ENCODE measurements around the gene RDH5.

Gene RDH5

DNA sequence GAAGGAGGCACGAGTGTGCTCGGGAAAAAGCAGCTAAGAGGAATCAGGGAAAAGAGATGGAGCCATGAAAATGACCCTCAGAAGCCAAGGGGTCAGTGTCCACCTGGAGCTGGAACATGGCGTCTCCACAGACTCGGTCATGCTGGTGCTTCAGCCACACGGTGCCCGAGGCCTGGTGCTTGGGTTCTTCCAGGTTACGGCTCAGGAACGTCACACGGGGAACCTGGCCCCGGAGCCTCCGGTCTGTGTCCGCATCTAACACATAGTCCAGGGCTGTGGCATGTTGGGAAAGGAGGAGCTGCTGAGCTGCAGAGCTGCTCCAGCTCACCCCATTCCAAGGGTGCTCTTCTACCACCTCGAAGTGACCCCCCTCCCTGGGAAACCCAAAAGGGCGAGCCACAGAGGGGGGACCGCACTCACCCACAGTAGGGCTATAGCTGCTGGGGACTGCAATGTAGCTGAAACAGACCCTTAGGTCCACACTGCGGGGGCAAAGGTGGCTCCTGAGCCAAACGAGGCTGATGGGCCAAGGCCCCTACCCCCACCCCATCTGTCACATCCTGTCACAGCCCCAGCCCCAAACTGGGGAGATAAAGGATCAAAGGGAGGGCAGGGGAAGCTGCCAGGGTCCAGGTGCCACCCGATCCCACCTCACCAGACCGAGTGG lies 23.3 kb upstream of the RDH5 start:
- Histone ChIP-seq H3K4me1 (ENCODE audit: control insufficient read depth, insufficient read depth, low read length, poor library complexity, severe bottlenecking) (no peaks in the 10 kb centered on the region), H3K36me3 (ENCODE audit: control insufficient read depth, insufficient read depth, low read length) (peaks cover 7% of the 10 kb centered on the region), H3K27ac (ENCODE audit: low read depth, low read length, severe bottlenecking) (no peak overlapping the region), H3K4me3 (ENCODE audit: extremely low read depth, insufficient read depth, low read length, poor library complexity, severe bottlenecking) (no peak overlapping the region), H3K9me3 (ENCODE audit: control insufficient read depth, low read length) (no peaks in the 10 kb centered on the region)
- 95 to 96% methylated on average over 15 to 18 of the region's 19 CpGs for WGBS, 2 experiments (ENCODE audit: insufficient coverage in 2 of 2)

DNA sequence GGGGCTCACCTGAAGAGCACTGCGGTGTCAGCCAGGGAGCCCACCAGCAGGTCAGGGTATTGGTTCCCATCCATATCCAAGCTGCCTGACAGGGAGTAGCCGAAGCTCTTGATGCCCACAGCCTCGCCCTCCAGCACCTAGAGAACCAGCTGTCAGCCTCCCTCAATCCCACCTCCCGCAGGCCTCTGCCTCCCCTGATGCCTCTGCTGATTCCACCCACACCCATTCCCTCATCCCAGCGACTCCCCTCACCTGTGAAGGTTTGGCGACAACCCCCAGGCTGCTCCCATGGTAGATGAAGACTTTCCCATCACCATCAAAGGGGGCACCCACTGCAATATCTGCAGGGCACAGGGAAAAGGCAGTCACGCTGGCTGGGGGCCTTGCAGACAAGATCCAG lies 22.5 kb upstream of the RDH5 start:
- H3K4me1 ChIP-seq (ENCODE audit: control insufficient read depth, insufficient read depth, low read length, poor library complexity, severe bottlenecking): no peaks in the 10 kb centered on the region
- 93% methylated on average over 3 to 6 of the region's 7 CpGs for WGBS, 2 experiments (ENCODE audit: insufficient coverage in 2 of 2)

DNA sequence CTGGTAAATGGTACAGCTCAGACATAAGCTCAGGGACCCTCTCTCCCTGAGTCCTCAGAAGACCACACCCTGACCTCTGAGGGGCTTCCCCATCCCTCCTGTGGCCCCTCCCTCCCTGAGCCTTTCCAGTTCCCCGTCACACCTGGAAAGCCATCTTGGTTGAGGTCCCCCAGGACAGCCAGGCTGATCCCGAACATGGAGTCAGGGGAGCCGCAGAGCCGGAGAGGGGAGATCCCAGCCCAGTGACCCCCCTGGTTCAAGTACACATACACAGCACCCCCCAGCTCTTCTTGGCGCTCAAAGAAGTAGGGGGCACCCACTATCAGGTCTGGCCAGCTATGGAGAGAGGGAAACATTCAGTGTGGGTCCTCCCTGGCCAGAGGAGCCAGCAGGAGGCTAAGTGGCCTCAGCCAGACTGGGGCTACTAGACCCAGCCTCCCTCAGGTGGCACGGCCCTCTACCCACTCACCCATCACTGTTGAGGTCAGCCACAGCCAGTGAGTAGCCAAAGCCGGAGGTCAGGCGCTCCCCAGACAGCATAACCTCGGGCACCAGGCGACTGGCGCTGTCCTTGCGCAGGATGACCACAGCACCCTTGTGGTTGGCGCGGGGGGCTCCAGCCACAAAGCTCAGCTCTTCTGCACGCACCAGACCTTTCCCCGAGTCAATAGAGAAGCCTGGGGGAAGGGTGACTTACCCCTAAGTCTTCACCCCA lies 21.8 kb upstream of the RDH5 start:
- Histone ChIP-seq H3K9me3 (ENCODE audit: control insufficient read depth, low read length) (no peaks in the 10 kb centered on the region), H3K4me3 (ENCODE audit: extremely low read depth, insufficient read depth, low read length, poor library complexity, severe bottlenecking) (no peak overlapping the region), H3K27ac (ENCODE audit: low read depth, low read length, severe bottlenecking) (no peak overlapping the region), H3K36me3 (ENCODE audit: control insufficient read depth, insufficient read depth, low read length) (peaks cover 7% of the 10 kb centered on the region), H3K4me1 (ENCODE audit: control insufficient read depth, insufficient read depth, low read length, poor library complexity, severe bottlenecking) (no peaks in the 10 kb centered on the region)
- 95 to 96% methylated on average over 8 to 16 of the region's 16 CpGs for WGBS, 2 experiments (ENCODE audit: insufficient coverage in 2 of 2)

More for the DNA sequence above, 22.5 kb upstream of the RDH5 start:
- Histone ChIP-seq H3K36me3 (ENCODE audit: control insufficient read depth, insufficient read depth, low read length) (peaks cover 7% of the 10 kb centered on the region), H3K9me3 (ENCODE audit: control insufficient read depth, low read length) (no peaks in the 10 kb centered on the region), H3K4me3 (ENCODE audit: extremely low read depth, insufficient read depth, low read length, poor library complexity, severe bottlenecking) (no peak overlapping the region), H3K27ac (ENCODE audit: low read depth, low read length, severe bottlenecking) (no peak overlapping the region)

DNA sequence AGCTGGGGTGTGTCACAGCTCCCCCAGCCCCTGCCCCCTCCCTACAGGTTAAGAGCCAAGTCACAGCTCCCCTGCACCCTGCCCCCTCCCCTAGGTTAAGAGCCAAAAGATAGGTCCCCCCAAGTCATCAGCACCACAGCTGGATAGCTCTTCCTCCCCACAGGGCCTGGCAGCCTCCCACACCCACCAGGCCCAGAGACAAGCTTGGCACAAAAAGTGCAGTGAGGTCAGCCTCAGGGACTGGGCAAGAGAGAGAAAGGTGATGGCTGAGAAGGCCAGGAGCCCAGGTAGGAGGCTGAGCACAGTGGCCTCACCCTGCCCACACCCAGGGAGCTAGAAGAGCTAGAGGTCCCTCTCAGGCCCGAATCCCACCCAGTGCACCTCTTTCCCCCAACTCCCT lies 21.2 kb upstream of the RDH5 start:
- peaks cover 7% of the 10 kb centered on the region for H3K36me3 ChIP-seq (ENCODE audit: control insufficient read depth, insufficient read depth, low read length)

DNA sequence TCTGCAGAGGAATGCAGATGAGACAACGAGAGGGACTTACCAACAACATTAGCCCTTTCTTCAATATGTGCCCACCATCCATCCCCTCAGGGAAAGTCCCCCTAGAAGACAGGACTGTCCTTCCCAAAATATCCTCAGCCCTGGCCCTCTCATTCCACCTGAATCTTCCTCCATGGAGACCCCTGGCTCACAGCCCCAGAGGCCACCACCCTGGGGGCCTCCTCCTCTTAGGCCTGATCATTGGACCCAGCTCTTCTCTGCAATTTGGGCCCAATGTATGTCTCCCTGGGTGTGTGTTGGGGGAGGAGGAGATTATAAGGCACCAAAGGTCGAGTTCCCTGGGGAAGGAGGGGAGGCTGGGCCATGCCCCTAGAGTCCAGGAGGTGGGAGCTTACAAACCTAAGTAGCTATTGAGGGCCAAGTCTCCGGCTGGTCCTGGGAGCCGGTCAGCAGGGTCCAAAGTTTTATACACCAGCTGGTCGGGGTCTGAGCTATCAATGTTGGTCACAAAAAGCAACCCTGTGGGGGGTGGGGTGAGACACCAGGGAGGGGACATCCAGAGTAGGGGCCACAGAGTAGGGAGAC lies 20.6 kb upstream of the RDH5 start:
- no peaks in the 10 kb centered on the region for H3K4me1 ChIP-seq (ENCODE audit: control insufficient read depth, insufficient read depth, low read length, poor library complexity, severe bottlenecking)
- H3K9me3 ChIP-seq (ENCODE audit: control insufficient read depth, low read length): no peaks in the 10 kb centered on the region
- H3K27ac ChIP-seq (ENCODE audit: low read depth, low read length, severe bottlenecking): no peak overlapping the region
- H3K4me3 ChIP-seq (ENCODE audit: extremely low read depth, insufficient read depth, low read length, poor library complexity, severe bottlenecking): no peak overlapping the region
- WGBS, 2 experiments (ENCODE audit: insufficient coverage in 2 of 2): 87 to 89% methylated on average over 2 to 5 of the region's 5 CpGs
- peaks cover 3% of the 10 kb centered on the region for H3K36me3 ChIP-seq (ENCODE audit: control insufficient read depth, insufficient read depth, low read length)

More for the DNA sequence above, 21.2 kb upstream of the RDH5 start:
- no CpG with 5 or more reads among the region's 1 CpG for WGBS, 2 experiments (ENCODE audit: insufficient coverage in 2 of 2)
- H3K4me3 ChIP-seq (ENCODE audit: extremely low read depth, insufficient read depth, low read length, poor library complexity, severe bottlenecking): no peak overlapping the region
- no peaks in the 10 kb centered on the region for H3K4me1 ChIP-seq (ENCODE audit: control insufficient read depth, insufficient read depth, low read length, poor library complexity, severe bottlenecking)
- H3K27ac ChIP-seq (ENCODE audit: low read depth, low read length, severe bottlenecking): no peak overlapping the region
- H3K9me3 ChIP-seq (ENCODE audit: control insufficient read depth, low read length): no peaks in the 10 kb centered on the region

DNA sequence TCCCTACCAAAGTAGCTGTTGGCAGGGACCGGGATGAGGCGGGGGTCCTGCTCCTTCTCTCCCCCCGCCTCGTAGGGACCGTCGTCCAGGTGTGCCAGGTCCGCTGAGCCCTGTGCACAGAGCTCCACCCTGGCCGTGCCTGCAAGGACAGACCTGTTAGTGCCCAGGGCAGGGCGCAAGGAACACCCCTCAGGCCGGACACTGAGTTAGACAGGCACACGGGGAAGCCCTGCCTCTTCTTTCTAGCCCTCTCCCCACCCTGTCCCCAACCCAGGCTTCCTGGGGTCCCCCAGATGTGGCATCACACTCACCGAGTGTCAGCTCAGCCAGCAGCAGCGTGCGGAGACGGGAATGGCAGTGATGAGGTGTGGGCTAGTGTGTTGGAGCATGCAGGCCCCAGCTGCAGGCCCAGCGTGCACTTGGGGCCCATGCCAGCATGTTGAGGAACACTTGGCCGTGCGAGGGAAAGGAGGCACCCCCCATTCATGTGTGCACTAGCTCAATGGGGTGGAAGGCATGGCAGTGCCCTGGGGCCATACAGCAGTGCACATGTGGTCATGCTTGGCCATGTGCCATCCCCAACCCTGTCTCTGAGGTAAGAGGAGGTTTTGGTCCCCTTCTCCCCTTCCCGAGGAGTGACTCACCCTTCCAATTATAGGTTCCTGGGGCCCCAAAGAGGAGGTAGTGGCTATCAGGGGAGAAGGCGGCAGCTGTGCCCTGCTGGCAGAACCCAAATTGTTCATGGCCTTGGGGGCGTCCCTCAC lies 19.8 kb upstream of the RDH5 start:
- no peaks in the 10 kb centered on the region for H3K36me3 ChIP-seq (ENCODE audit: control insufficient read depth, insufficient read depth, low read length)
- H3K4me3 ChIP-seq (ENCODE audit: extremely low read depth, insufficient read depth, low read length, poor library complexity, severe bottlenecking): no peak overlapping the region
- H3K4me1 ChIP-seq (ENCODE audit: control insufficient read depth, insufficient read depth, low read length, poor library complexity, severe bottlenecking): no peaks in the 10 kb centered on the region
- no peaks in the 10 kb centered on the region for H3K9me3 ChIP-seq (ENCODE audit: control insufficient read depth, low read length)
- 89 to 93% methylated on average over 11 to 13 of the region's 21 CpGs for WGBS, 2 experiments (ENCODE audit: insufficient coverage in 2 of 2)
- H3K27ac ChIP-seq (ENCODE audit: low read depth, low read length, severe bottlenecking): no peak overlapping the region

DNA sequence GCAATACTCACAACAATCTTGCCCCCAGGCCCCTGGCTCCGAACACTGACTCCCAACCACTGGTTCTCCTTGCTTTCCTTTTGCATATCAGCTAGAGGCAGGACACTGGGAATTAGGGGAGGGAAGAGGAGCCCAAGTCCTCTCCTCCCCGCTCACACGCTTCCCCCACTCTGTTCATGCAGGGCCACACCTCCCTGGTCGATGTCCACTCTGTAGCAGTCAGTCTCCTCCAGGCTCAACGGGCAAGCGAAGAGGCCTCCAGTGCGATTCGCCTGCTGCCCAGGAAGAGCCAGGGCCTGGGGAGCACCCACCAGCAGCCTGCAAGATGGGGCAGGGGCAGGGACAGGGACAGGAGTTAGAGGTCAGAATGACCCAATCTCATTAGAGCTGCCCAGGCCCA lies 17.3 kb upstream of the RDH5 start:
- no peak overlapping the region for H3K4me3 ChIP-seq (ENCODE audit: extremely low read depth, insufficient read depth, low read length, poor library complexity, severe bottlenecking)
- 98 to 100% methylated on average over 4 to 6 of the region's 8 CpGs for WGBS, 2 experiments (ENCODE audit: insufficient coverage in 2 of 2)
- no peaks in the 10 kb centered on the region for H3K36me3 ChIP-seq (ENCODE audit: control insufficient read depth, insufficient read depth, low read length)
- H3K4me1 ChIP-seq (ENCODE audit: control insufficient read depth, insufficient read depth, low read length, poor library complexity, severe bottlenecking): peaks cover 6% of the 10 kb centered on the region
- H3K27ac ChIP-seq (ENCODE audit: low read depth, low read length, severe bottlenecking): no peak overlapping the region
- no peaks in the 10 kb centered on the region for H3K9me3 ChIP-seq (ENCODE audit: control insufficient read depth, low read length)

DNA sequence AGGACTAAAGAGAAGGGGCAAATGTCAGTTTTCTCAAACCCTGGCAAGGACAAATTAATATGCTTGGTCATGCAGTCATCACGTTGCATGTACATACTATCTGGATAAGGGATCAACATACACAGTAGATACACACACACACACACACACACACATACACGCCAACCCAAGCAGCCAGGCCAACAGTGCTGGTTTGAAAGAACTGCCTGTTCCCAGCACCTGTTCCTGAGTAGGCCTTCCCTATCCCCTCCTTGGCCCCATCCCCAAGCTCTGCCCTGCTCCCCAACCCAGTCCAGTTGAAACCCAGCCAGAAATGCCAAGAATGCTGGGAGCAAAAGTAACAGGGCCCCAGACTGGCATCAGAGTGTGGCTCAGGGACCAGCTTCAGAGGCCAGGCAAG lies 16.9 kb upstream of the RDH5 start:
- Histone ChIP-seq H3K27ac (ENCODE audit: low read depth, low read length, severe bottlenecking) (no peak overlapping the region), H3K36me3 (ENCODE audit: control insufficient read depth, insufficient read depth, low read length) (no peaks in the 10 kb centered on the region), H3K4me3 (ENCODE audit: extremely low read depth, insufficient read depth, low read length, poor library complexity, severe bottlenecking) (no peak overlapping the region), H3K4me1 (ENCODE audit: control insufficient read depth, insufficient read depth, low read length, poor library complexity, severe bottlenecking) (peaks cover 6% of the 10 kb centered on the region), H3K9me3 (ENCODE audit: control insufficient read depth, low read length) (no peaks in the 10 kb centered on the region)
- 91 to 100% methylated on average over 1 to 2 of the region's 2 CpGs for WGBS, 2 experiments (ENCODE audit: insufficient coverage in 2 of 2)

DNA sequence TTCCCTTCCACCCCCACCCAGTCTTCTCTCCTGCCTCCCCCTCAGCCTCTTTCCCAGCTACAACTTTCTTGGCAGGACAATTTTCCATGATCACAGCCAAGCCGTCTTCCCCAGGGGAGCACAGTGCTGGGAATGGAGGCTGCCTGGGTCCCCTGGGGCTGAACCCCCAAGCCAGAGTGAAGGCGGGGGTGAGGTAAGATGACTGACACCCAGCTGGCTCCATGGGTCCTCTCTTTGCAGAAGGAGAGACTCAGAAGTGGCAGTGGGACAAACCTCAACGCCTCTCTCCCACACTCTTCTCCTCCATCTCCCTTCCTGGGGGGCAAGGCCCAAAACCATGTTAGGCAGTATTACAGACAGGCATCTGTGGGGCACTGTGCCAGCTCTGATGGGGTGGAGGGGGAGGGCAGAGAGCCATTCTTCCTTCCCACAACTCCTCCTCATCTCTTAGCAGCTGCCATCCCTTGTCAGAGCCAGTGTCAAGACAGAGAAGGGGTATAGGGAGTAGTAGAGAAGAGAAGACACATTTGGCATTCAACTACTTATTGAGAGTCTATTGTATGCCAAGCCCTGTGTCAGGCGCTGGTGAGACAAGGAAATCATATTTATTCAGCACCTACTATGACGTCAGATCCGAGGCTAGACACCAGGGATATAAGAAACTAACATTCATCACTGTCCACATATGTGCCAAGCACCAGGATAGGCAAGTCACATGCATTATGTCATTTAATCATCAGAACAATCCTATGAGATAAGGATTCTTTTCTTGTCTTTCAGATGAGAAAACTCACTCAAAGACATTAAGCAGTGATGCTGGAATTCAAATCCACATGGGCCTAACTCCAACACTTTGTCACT lies 16.1 kb upstream of the RDH5 start:
- H3K9me3 ChIP-seq (ENCODE audit: control insufficient read depth, low read length): no peaks in the 10 kb centered on the region
- H3K4me3 ChIP-seq (ENCODE audit: extremely low read depth, insufficient read depth, low read length, poor library complexity, severe bottlenecking): no peak overlapping the region
- H3K27ac ChIP-seq (ENCODE audit: low read depth, low read length, severe bottlenecking): no peak overlapping the region
- no peaks in the 10 kb centered on the region for H3K36me3 ChIP-seq (ENCODE audit: control insufficient read depth, insufficient read depth, low read length)
- peaks cover 10% of the 10 kb centered on the region for H3K4me1 ChIP-seq (ENCODE audit: control insufficient read depth, insufficient read depth, low read length, poor library complexity, severe bottlenecking)
- WGBS, 2 experiments (ENCODE audit: insufficient coverage in 2 of 2): 95 to 100% methylated on average over 1 to 4 of the region's 6 CpGs
